ENCODE measurements around the gene HHAT. TPM values are rescaled to one million over a fixed set of nuclear protein-coding genes. Genes with fewer than 3 reads are reported as not detected.
A peak's percentile ranks its signal among the peaks of the same experiment; 100 is the strongest.

Gene HHAT
- total RNA-seq, 1 donor from 2014 or later: 11.4 TPM

DNA sequence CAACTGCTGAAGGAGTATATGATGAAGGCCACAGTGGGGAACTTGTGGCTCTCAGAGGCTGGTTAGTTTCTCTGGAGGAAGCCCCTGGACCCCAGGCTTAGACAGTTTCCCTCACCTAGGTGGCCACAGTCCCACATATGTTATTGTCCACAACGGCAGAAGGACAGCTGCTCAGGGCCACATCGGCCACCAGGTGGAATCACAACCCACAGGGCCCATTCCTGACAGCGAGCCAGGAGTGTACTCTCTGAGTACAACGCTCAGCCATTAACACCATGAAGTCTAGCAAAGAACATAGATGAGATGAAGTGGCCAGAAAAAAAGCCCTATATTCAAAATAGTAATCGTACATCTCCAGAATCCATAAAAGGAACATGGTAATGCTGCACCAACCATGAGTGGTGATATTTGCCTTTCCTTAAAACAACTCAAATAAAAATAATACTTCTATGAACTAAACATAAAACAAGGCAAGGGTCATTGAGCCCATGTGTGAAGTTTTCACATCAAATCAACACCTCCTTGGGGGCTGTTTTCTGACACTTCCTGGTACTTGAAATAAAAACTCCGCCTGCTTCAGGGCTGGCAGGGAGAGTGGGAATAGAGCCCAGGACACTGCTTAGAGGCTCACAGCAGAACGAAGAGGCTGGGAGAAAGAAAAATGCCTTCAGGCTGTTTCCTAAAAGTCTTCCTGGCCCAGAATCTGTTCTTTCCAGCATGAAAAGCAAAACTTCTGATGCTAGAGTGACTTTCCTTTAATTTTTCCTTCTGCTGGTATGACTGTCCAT, 383.3 kb downstream of the HHAT start:
- Histone ChIP-seq H3K9ac (ENCODE audit: low read length) (no peak overlapping the region), H3K4me2 (ENCODE audit: low read length) (no peak overlapping the region), H3K9me3 (ENCODE audit: insufficient read depth, low read depth, low read length) (no peaks in the 10 kb centered on the region), H3K4me1 (ENCODE audit: insufficient read depth, low read length) (no peaks in the 10 kb centered on the region), H2AFZ (ENCODE audit: low read depth, low read length) (no peak overlapping the region), H3K27me3 (ENCODE audit: insufficient read depth, low read length) (no peaks in the 10 kb centered on the region), H3K4me3 (ENCODE audit: insufficient read depth, low read depth, low read length) (no peak overlapping the region), H3K27ac (ENCODE audit: low read depth, low read length) (no peak overlapping the region), H3K79me2 (ENCODE audit: insufficient read depth, low read length) (no peaks in the 10 kb centered on the region), H3K36me3 (ENCODE audit: insufficient read depth, low read length) (no peaks in the 10 kb centered on the region), H4K20me1 (ENCODE audit: insufficient read depth, low read length) (no peaks in the 10 kb centered on the region)
- Mint-ChIP-seq H3K27me3 (ENCODE audit: low read depth, unreplicated experiment) (peaks cover 2% of the 10 kb centered on the region), H3K4me3 (ENCODE audit: unreplicated experiment) (no peak overlapping the region), H3K9me3 (ENCODE audit: unreplicated experiment) (no peaks in the 10 kb centered on the region), H3K27ac (ENCODE audit: unreplicated experiment) (no peak overlapping the region), H3K4me1 (ENCODE audit: low read depth, unreplicated experiment) (peaks cover 9% of the 10 kb centered on the region), H3K36me3 (ENCODE audit: low read depth, unreplicated experiment) (no peaks in the 10 kb centered on the region)
- TF ChIP-seq EZH2 (IDR thresholded peaks at IDR 0.05; ENCODE audit: insufficient read depth, low read length) (no peak), CTCF (IDR thresholded peaks at IDR 0.05; ENCODE audit: insufficient read depth, low read depth, low read length) (no peak)
- no peak for DNase-seq (ENCODE audit: low read depth)
- no peak for FAIRE-seq

- H3K27me3 Mint-ChIP-seq (ENCODE audit: low read depth, unreplicated experiment): peaks cover 2% of the 10 kb centered on the region
- H3K4me1 ChIP-seq (ENCODE audit: insufficient read depth, low read length): no peaks in the 10 kb centered on the region
- no peaks in the 10 kb centered on the region for H3K9me3 ChIP-seq (ENCODE audit: insufficient read depth, low read depth, low read length)
- H3K27me3 ChIP-seq (ENCODE audit: insufficient read depth, low read length): no peaks in the 10 kb centered on the region
- H3K9ac ChIP-seq (ENCODE audit: low read length): no peak overlapping the region
- H2AFZ ChIP-seq (ENCODE audit: low read depth, low read length): no peak overlapping the region
- no peak overlapping the region for H3K27ac Mint-ChIP-seq (ENCODE audit: unreplicated experiment)
- H3K4me2 ChIP-seq (ENCODE audit: low read length): no peak overlapping the region
- H3K36me3 Mint-ChIP-seq (ENCODE audit: low read depth, unreplicated experiment): no peaks in the 10 kb centered on the region
- no peaks in the 10 kb centered on the region for H3K9me3 Mint-ChIP-seq (ENCODE audit: unreplicated experiment)
- no peak overlapping the region for H3K4me3 ChIP-seq (ENCODE audit: insufficient read depth, low read depth, low read length)
- H3K27ac ChIP-seq (ENCODE audit: low read depth, low read length): no peak overlapping the region
- no peaks in the 10 kb centered on the region for H4K20me1 ChIP-seq (ENCODE audit: insufficient read depth, low read length)
- H3K79me2 ChIP-seq (ENCODE audit: insufficient read depth, low read length): no peaks in the 10 kb centered on the region
- peak; percentile 7 for DNase-seq (ENCODE audit: low read depth)
- TF ChIP-seq EZH2 (IDR thresholded peaks at IDR 0.05; ENCODE audit: insufficient read depth, low read length) (no peak), CTCF (IDR thresholded peaks at IDR 0.05; ENCODE audit: insufficient read depth, low read depth, low read length) (no peak)
- no peak overlapping the region for H3K4me3 Mint-ChIP-seq (ENCODE audit: unreplicated experiment)
- H3K4me1 Mint-ChIP-seq (ENCODE audit: low read depth, unreplicated experiment): no peaks in the 10 kb centered on the region
- no peak for FAIRE-seq
- H3K36me3 ChIP-seq (ENCODE audit: insufficient read depth, low read length): no peaks in the 10 kb centered on the region
Measured at GRCh38 chr1:210715072-210715471, 386.4 kb downstream of the HHAT start.

- no peak overlapping the region for H3K9ac ChIP-seq (ENCODE audit: low read length)
- H3K27ac Mint-ChIP-seq (ENCODE audit: unreplicated experiment): no peak overlapping the region
- no peaks in the 10 kb centered on the region for H3K36me3 ChIP-seq (ENCODE audit: insufficient read depth, low read length)
- FAIRE-seq (no peak), DNase-seq (ENCODE audit: low read depth) (no peak)
- peaks cover 2% of the 10 kb centered on the region for H3K4me1 Mint-ChIP-seq (ENCODE audit: low read depth, unreplicated experiment)
- no peaks in the 10 kb centered on the region for H3K79me2 ChIP-seq (ENCODE audit: insufficient read depth, low read length)
- H3K27ac ChIP-seq (ENCODE audit: low read depth, low read length): no peak overlapping the region
- H3K9me3 Mint-ChIP-seq (ENCODE audit: unreplicated experiment): no peaks in the 10 kb centered on the region
- TF ChIP-seq EZH2 (IDR thresholded peaks at IDR 0.05; ENCODE audit: insufficient read depth, low read length): no peak
- TF ChIP-seq CTCF (IDR thresholded peaks at IDR 0.05; ENCODE audit: insufficient read depth, low read depth, low read length): no peak
- peaks cover 19% of the 10 kb centered on the region for H3K27me3 Mint-ChIP-seq (ENCODE audit: low read depth, unreplicated experiment)
- H2AFZ ChIP-seq (ENCODE audit: low read depth, low read length): no peak overlapping the region
- H3K27me3 ChIP-seq (ENCODE audit: insufficient read depth, low read length): no peaks in the 10 kb centered on the region
- H3K36me3 Mint-ChIP-seq (ENCODE audit: low read depth, unreplicated experiment): peaks cover 3% of the 10 kb centered on the region
- no peak overlapping the region for H3K4me3 ChIP-seq (ENCODE audit: insufficient read depth, low read depth, low read length)
- H3K4me3 Mint-ChIP-seq (ENCODE audit: unreplicated experiment): no peak overlapping the region
- no peaks in the 10 kb centered on the region for H3K4me1 ChIP-seq (ENCODE audit: insufficient read depth, low read length)
- H3K4me2 ChIP-seq (ENCODE audit: low read length): no peak overlapping the region
- H3K9me3 ChIP-seq (ENCODE audit: insufficient read depth, low read depth, low read length): no peaks in the 10 kb centered on the region
- H4K20me1 ChIP-seq (ENCODE audit: insufficient read depth, low read length): no peaks in the 10 kb centered on the region
Measured at GRCh38 chr1:210722410-210723081, 393.8 kb downstream of the HHAT start.
